HG03342 (cell line): Measurements from ENCODE around the gene ATMIN.

Experiments used
- ATAC-seq: cut with Tn5 transposase; IDR thresholded peaks from one replicate; pipeline ENCODE4 v1.9.1; 2021; ENCODE audit warnings: mild to moderate bottlenecking, moderate library complexity; ENCODE audit not compliant: unreplicated experiment

Gene ATMIN

DNA sequence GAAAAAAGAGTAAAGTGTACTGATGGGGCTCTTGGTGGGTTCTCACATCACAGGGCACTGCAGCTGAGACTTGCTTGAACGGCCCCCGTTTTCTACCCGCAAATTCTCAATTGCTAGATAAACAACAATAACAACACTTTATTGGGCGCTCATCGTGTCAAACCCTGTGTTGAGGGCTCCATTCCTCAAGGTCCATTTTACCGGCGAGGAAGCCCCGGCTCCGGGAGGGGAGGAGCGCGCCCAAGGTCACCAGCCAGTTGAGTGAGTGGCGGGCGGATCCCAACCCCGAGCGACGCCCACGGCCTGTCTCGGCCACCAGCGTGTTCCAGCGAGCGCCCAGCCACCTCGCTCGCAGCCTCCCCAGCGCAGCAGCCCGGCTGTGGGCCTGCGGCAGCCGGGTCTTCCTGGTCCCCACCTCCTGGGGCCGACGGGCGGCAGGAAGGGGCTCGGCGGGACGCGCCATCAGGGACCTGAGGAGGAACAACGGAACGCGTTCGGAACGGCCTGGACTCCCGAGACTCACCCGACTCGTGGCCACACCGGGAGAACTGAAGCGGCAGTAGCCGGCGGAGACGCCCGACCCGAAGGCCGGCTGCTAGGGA, 29.3 kb upstream of the ATMIN start:
- peak; percentile 33 for ATAC-seq

DNA sequence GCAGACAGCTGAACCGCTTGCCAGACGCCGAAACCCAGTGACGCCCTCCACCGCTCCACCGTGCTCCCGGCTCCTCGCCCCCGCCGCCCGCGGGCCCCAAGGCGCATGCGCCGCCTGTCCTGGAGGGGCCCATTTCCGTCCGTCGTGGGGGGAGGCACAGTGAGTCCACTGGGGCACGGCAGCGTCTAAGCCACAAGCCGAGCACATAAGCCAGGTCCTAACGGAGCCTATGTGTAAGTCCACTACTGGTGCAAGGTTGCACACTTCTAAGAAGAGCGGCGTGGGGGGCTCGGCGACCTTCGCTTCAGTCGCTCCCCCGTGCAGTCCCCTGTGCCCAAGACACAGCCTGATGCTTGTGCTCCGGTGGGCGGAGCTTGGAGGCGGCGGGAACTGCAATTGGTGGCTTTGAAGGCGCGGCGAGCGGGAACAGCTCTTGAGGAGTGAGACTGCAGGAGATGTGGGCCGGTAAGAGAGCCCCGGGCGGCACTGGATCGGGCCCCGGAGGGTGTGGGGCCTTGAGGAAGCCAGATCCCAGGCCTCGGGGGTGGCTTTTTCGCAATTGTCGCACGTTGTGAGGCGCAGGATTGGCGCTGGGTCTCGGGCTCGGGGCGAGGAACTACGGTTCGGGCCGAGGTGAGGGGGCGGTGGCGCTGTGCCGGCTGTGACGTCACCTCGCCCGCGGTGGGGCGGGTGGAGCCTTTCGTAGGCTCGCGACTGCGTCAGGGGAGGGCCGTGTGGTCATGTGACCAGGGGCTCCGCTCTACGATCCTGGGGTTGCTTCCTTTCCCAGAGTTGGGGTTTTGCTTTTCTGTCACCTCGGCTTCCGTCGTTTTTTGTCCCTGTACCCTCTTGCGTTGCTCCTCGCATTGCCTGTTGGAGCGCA, 28.6 kb upstream of the ATMIN start, which contains the start of the genes CENPN and CMC2:
Gene CENPN, plus strand, starts transcription at position 402 of the 883 bp plus-strand sequence. CDS start 4,726 bp downstream, outside the sequence.
Gene CMC2, minus strand, starts transcription at position 73 of the 883 bp plus-strand sequence. CDS start 9,491 bp downstream, outside the sequence.
- ATAC-seq, result peak; percentile 81

DNA sequence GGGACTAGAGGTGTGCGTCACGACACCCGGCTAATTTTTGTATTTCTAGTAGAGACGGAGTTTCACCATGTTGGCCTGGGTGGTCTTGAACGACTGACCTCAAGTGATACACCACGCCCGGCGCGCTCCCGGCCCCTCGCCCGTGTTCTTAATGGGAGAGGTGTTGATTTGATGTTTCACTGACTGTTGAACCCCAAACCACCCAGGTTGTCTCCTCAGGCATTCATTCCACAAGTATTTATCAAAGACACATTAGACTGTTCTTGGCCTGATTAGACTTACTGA, 27.2 kb upstream of the ATMIN start:
- no peak for ATAC-seq

DNA sequence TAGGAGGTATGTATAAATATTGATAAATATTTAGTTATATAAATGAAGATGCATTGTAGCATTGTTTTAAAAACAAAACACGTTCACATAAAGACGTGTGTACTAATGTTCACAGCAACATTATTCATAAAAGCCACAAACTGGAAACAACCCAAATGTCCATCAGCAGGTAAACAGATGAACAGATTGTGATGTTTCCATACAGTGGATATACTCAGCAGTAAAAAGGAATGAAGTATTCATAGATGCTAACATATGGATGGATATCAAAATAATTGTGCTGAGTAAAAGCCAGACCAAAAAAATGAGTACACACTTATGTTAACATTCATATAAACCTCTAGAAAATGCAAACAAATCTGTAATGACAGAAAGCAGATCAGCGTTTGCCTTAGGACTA, 22.7 kb upstream of the ATMIN start:
- ATAC-seq, result no peak

DNA sequence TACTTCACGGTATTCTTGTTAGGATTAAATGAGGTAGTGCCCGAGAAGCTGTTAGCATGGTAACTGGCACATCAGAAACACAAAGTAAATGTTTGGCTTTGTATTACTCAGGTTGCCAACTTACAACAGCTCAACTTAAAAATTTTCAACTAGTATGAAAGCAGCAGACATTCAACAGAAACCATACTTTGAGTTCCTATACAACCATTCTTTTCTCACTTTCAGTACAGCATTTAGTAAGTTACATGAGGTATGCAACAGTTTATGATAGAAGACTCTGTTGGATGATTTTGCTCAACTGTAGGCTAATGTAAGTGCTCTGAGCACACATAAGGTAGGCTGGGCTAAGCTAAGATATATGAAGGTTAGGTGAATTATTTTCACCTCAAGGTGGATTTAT, 21.0 kb upstream of the ATMIN start:
- ATAC-seq, result no peak

DNA sequence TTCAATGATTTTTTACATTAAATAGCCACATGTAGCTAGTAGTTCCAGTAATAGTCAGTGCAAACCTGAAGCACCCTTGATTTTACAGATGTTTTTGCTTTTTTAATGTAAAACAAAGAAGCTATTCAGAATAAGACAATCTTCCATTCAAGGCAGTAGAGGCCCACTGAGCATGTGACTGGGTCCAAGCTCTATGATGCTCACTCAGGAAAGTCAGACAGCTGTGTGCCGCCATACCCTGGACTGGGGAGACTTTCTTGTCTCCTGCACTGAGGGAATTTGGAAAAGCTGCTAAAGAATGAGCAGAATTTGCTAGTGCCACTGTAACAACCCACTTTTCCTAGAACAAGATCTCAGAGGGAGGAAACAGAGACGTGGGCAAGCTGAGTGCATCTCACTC, 17.1 kb upstream of the ATMIN start:
- no peak for ATAC-seq

DNA sequence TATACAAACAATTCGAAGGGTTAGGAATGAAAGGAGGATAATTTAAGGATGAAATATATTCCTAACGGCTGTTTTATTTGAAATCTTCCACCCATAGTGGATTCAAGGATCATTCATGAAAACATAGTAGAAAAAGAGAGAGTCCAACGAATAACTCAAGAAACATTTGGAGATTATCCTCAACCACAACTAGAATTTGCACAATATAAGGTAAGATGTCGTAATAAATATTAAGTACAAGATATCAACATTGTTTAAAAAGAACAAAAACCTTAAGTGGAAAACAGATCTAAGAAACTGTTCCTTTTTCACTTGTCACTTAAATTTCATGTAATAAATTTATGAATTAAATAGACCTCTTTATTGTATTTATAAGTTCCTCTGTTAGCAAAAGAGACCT, 9.2 kb upstream of the ATMIN start:
- no peak for ATAC-seq

DNA sequence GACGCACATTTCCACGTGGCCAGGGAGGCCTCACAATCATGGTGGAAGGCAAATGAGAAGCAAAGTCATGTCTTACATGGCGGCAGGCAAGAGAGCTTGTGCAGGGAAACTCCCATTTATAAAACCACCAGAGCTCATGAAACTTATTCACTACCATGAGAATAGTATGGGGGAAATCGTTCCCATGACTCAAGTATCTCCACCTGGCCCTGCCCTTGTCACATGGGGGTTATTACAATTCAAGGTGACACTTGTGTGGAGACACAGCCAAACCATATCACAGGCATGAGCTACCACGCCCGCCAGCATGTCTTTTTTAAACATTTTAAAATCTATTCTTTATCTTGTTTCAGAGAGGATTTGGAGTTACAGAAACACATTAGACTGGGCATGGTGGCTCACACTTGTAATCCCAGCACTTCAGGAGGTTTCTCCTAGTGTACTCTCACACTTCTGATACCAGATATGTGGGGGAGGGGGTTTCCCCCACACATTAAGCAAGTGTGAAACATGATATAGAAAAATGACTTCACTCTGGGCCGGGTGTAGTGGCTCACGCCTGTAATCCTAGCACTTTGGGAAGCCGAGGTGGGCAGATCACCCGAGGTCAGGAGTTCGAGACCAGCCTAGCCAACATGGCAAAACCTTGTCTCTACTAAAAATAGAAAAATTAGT, 5.6 kb upstream of the ATMIN start:
- ATAC-seq, result no peak

DNA sequence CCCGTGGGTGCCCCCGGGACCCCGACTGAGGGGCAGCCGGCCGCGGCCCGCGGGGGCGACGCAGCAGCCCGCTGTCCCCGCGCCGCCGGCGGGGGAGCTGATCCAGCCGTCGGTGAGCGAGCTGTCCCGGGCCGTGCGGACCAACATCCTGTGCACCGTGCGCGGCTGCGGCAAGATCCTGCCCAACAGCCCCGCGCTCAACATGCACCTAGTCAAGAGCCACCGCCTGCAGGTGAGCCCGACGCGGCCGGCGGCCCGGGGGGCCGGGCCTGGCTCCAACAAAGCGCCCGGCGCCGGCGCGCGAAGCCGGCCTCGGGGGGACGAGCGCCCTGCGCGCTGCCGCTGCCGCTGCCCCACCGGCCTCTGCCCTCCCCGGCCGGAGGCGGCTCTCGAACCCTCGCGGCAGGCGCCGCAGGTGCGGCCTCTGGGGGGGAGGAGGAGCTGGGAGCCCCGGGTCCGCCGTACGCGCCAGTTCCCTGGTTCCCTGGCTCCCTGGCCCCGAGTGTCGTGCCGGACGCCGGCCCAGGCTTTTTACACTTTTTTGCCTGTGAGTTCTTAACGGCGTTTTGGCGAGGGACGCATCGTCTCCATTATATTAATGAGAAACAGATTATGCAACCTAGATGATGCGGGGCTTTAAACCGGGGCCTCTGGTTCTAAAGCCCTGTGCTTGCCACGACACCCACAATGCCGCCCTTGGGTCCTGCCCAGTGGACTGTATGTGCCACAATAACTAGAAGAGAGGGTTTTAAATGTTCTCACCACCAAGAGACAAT, 521 bp downstream of the ATMIN start:
- peak; percentile 51 for ATAC-seq

DNA sequence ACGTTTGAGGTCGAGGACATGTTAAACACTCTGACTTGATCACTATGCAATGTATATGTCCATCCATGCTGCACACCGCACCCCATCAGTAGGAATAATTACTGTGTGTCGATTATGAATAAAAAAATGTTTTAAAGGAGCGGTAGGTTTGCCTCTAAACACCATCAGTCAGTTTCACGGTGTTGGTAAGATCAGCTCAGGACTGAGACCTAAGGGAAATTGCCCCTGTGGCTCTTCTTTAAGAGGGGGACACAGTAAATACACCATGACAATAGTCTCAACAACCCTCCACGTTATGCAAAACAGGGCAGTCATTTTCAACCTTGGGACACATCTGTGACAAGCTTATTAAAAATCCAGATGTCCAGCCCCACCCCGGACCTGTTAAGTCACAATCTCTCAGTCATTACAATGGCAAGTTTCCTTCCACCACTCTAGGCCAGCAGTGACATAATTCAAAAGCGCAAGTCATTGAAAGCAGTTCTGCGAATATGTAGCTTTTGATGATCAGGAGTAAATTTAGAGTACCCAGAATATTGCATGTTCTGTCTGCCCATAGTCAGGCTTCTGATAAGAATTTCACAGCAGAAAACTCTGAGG, 1.2 kb downstream of the ATMIN start:
- no peak for ATAC-seq

DNA sequence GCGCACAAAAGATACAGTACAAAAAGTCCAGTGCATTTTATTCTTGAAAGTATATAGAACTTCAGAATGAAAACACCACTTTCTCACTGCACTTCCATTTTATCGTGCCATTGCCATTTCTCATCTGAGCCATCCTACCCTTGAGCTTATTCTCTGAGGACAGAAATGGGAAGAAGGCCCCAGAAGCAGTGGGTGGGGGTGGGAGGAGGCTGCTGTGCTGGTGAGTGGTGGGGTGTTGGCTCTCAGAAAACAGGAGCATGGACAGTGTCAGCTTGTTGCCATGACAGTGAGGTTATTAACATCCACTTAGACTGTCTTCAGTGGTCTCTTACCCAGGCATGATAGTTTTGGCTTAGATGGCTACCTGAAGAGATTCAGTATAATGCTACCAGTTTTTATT, 4.5 kb downstream of the ATMIN start:
- ATAC-seq, result no peak

DNA sequence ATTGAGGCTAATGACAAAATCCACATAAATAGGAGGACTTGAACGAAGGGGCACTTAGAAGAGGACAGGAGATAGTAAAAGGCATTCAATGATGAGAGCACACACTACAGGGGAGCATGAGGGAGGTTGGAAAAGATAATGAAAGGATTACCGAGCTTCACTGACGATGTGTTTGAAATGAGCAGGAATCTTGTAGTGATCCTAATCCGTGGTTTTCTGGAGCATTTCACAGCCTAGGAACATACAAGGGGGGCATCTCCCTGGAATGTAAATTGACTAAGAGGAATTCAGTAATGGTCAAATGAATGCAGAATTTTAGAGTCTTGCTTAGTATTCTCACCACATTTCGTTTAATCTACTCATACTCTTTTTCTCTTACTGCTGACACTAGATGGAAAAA, 5.2 kb downstream of the ATMIN start:
- ATAC-seq, result no peak

DNA sequence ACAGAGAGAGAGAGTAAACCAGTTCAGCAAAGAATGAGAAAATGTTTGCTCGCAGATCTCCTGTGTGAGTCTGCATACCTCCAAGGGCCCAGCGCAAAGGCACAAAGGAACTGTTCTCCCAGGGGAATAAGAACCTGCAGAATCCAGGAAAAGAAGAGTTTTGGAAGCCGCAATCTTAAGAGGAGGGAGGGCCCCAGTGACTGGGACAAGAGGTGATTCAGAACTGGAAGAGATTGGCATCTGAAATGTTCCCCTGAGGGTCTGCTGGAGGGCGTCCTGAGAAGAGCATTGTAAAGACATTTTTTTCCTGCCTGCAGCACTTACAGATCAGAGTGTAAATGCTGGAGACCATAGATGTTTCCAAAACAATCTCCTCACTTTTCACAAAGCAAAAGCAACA, 6.1 kb downstream of the ATMIN start:
- no peak for ATAC-seq

DNA sequence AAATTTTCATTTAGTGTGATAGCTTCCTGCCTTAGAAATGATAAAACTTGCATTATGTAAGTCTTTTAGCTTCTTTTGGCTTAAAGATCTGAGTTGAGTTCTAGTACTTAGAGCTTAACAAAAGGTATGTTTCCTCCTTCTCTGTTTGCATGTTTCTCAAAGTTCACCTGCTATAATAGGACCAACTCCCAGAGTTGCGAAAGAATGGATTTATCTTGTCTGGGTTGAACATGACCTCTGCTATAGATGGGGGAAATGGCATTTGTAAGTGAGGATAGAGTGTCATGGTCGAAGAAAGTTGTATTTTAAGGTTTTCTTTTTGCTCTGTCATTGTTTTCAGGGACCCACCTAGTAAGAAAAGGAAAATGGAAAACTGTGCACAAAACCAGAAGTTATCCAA, 7.2 kb downstream of the ATMIN start:
- no peak for ATAC-seq

DNA sequence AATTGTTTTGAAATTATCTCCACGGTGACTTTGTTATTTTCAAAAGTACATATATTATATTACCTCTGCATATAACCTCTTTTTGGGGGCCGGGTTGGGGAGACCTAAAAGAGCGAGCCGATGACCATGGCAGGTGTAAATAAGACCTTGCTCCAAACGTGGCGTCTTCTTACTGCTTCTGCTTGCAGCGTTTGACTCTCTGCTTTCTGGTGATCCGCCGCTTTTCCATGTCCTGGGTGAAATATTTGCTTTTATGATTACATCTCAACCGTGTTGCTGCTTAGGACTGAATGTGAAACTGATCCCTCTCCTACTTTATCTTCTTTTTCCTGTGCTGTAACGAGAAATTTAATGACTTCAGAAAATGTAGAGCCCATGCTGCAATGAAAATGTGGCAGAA, 18.1 kb downstream of the ATMIN start:
- no peak for ATAC-seq

DNA sequence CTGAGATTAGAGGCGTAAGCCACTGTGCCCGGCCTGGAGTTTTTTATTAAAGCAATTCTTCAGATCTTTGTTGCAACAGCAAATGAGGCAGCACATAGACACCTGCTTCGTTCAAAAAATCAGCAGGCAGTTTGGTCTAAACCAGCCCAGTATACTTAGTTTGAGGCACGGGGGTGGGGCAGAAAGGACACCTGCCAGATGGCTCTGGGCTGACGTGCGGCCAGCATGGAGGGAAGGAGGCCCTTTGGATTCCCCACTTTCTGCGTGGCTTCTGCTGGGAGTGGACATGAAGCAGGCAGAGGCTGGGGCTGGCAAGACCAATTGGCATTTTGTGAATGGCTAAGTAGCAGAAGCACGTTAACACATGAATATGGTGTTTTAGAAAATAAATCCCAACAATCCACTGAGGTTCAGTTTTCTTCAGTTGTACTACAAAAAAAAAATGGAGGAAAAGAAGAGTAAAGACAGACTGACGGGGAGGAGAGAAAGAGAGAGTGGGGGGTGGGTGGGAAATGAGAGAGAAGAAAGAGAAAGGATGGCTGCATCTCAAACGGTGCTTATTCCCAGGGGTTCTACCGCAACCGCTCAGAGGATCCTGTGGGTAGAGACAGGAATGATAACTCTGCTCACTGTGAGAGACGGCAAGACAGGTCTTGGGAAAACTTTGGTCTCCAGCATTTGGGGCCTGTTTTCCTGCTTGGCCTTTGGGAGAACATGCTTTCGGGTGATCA, 25.1 kb downstream of the ATMIN start:
- ATAC-seq, result no peak

DNA sequence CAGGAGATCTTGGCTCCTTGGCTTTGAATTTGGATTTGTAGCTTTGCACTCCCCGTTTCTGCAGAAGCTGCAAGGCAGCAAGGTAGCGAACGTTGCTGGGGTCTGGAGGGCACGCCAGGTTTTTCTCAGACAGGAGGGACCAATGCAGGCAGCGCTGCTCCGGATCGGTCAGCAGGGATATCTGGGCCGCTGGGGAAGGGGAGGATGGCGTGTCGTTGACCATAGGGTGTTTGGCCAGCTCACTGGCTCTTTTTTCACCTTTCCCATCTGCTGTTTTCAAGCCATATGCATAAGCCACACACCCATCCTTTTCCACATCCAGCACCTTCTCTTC, 25.6 kb downstream of the ATMIN start:
- ATAC-seq, result no peak

DNA sequence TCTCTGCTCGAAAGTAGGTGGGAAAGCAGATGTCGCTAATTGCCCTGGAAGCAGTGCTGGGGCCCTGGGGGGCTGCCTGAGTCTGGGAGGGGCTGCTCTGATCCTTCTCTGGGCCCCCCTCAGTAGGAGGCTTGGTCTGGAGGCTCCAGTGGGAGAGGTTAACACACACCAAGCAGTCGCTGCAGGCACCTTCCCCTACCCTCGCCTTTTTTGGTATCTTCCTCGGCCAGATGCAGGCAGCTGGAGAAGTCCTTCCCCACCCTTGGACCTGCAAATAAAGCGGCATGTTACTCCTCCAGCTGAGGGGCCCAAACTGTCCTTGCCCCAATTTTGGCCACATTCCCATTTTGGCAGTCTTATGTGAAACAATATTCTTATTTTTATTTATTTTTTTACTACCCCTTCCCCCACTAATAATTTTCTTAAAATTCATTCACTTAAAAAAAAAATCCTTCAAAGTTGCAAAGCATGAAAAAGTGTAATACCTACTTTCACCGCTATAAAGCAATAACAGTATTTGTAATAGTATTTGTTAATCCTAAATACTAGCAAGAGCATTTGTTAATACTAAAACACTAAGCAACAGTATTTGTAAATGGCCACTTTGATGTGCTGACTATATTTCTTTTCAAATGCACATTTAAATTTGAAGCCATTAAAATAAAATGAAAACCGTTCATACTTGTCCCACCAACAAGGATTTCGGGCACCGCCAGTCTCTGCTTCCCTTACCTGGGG, 26.4 kb downstream of the ATMIN start:
- ATAC-seq, result no peak

DNA sequence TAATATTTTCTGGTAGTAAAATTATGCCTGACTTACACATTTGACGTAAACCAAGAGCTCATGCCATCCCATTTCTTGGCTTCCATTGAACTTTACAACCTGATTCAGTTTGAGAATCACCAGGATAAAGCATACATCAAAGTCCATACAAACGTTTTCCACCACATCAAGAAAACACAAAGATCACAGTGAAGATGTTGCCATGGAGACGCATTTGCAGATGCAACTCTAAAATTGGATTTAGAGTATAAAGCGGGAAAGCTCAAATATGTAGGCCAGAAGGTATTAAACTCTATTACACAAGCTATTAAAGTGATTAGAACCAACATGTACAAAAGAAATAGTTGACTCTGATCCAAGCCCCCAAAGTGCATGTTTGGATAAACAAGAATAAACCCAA, 31.0 kb downstream of the ATMIN start:
- ATAC-seq, result no peak

DNA sequence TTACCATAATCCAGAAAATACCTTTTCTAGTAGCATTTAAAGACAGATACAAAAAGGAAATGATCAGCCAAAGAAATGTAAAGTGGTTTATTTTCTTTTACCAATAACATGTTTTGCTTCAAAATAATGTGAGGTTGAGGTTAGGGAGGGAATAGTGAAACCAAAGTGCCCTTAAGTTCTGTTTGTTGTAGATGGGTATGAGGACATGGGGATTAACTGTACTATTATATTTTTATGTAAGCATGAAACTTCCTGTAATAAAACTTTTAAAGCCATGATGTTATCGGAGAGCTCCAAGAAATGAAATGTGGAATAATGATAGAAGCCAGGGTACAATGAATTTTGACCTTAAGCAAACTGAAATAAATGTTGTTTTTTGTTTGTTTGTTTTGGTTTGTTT, 31.5 kb downstream of the ATMIN start:
- ATAC-seq, result no peak
